Measurements from ENCODE around the gene NEDD4L. TPM values are rescaled to one million over a fixed set of nuclear protein-coding genes. Genes with fewer than 3 reads are reported as not detected.

The NEDD4L gene
- total RNA-seq, 1 experiment from 2014 or later: 39.1 TPM

DNA sequence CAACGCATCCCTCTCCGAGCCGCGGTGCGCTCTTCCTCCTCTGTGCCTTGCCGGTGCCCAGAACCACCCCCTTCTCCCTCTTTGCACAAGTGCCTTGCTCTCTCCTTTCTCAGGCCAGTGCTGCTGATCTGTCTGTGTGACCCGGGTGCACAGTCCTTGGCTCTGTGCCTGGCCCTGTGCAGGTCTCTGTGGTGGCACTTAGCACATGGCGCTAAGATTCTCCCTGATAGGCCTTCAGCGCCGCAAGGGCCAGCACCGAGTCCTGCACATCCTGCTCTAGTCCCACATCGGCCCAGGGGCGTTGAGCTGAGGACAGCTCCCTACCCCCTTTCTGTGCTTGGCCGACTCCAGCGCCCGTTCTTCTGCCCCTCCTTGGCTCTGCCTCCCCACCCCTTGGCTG is 136.1 kb downstream of the NEDD4L start:
- no peak for DNase-seq (ENCODE audit: low read depth)
- in situ Hi-C loops (cut with HindIII; ENCODE audit: low pct_unique_long_range_greater_than_20kb, low sequenced_read_pairs): no loop called here

GRCh38 chr18:58180738-58181353 is 136.8 kb downstream of the NEDD4L start:
- in situ Hi-C loops (cut with HindIII; ENCODE audit: low pct_unique_long_range_greater_than_20kb, low sequenced_read_pairs): no loop called here
- peak; percentile 46 for DNase-seq (ENCODE audit: low read depth)

DNA sequence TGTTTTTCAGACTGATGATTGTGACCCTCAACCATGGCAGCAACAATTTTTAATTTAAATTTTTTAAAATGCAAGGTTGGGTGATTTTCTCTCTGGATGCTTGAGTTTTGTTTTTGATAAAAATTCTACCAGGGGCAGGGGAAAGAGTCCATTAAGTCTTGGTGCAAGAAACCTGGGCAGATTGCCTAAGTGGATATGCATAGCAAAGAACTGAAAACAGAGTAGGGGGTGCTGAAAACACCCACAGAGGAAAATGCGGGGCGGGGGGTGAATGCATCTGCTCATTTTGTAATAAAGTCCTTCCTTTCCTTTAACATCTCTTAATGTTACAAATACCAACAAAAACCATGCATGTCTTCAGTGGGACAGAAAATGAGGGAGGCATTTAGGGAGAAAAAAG is 138.0 kb downstream of the NEDD4L start:
- in situ Hi-C loops (cut with HindIII; ENCODE audit: low pct_unique_long_range_greater_than_20kb, low sequenced_read_pairs): no loop called here
- DNase-seq (ENCODE audit: low read depth): no peak

- DNase-seq (ENCODE audit: low read depth): no peak
- in situ Hi-C loops (cut with HindIII; ENCODE audit: low pct_unique_long_range_greater_than_20kb, low sequenced_read_pairs): no loop called here
Measured at GRCh38 chr18:58183226-58183625, 139.2 kb downstream of the NEDD4L start.

DNA sequence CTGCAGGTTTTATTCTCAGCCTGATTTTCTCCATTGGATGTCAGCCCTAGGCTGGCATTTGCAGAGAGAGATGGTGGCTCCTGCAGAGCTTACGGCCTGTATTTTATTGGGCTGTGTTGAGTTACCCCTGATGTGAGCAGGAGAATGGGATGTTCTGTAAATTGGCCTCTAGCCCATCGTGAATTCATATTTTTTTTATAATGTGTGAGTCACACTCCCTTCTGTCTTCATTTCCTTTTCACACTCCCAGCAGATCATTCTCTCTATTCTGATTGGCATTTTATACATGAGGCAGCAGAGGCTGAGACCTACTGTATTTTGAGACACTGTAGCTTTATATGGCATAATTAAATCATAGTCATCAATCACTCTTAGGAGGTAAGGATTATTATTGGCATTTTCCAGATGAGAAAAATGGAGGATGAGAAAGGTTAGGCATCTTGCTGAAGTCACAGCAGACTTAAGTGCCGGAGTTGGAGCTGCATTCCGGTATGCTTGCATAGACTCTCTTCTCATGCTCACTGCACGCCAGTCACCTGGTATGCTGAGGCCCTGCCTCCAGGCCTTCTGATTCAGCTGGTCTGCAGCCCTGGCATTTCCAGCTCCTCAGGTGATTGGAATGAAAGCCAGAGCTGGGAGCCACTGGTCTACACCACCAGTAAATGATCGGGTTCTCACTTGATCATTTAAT is 142.4 kb downstream of the NEDD4L start:
- in situ Hi-C loops (cut with HindIII; ENCODE audit: low pct_unique_long_range_greater_than_20kb, low sequenced_read_pairs): no loop called here
- DNase-seq (ENCODE audit: low read depth): peak; percentile 56

GRCh38 chr18:58187674-58188073 is 143.6 kb downstream of the NEDD4L start:
- DNase-seq (ENCODE audit: low read depth): no peak
- in situ Hi-C loops (cut with HindIII; ENCODE audit: low pct_unique_long_range_greater_than_20kb, low sequenced_read_pairs): no loop called here

DNA sequence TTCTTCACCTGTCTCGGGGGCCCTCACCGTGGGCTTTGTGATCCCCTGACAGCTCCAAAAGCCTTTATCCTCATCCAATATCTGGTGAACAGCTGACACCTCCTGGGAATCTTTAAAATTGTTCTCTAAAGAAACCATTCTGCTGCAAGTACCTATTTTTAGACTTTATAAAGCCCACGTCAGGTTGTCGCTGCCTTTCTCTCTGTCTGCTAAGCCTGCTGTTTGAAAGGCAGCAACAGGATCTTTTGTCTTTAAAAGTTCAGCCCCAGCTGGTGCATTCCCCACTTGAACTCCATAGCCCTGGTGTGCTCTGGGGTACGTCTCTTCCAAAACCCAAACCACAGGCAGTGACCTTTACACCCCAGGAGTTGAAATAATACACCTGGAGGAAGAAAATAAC is 145.0 kb downstream of the NEDD4L start:
- no peak for DNase-seq (ENCODE audit: low read depth)
- in situ Hi-C loops (cut with HindIII; ENCODE audit: low pct_unique_long_range_greater_than_20kb, low sequenced_read_pairs): no loop called here

DNA sequence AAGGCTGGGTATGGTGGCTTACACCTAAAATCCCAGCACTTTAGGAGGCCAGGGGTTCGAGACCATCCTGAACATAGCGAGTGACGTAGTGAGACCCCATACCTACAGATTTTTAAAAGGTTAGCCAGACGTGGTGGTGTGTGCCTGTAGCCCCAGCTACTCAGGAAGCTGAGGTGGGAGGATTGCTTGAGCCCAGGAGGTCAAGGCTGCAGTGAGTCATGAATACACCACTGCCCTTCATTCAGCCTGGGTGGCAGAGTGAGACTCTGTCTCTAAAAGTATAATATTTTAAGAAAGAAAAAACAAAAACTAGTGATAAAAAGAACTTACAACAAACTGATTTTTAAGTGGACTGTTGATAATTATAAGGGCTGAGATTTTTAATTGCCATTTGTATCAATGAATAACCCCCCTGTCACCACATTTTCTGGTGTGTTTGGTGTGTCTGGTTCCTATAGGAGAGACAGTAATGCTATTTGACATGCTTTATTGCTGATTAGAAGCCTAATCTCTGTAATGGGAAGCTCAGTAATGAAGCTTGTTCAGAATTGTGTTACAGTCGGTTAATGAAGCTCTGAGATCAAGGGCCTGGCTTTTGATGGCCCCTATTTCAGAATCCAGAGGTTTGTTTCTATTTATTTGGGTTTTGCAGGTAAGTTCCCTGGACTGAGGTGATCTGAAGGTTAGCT is 147.0 kb downstream of the NEDD4L start:
- DNase-seq (ENCODE audit: low read depth): no peak
- in situ Hi-C loops (cut with HindIII; ENCODE audit: low pct_unique_long_range_greater_than_20kb, low sequenced_read_pairs): no loop called here

DNA sequence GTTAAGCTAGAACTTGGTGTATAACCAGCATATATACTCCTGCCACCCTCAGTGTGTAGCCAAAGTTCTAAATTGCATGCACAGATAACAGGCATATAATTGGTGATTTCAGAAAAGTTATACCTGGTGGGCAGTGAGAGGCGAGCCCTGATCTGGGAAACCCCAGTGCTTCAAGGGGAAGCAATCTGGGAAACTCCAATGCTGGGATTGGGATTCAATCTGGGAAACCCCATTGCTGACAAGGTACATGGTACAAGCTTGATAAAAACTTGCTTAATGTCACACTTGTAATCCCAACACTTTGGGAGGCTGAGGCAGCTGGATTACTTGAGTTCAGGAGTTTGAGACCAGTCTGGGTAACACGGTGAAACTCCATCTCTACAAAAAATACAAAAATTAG is 147.6 kb downstream of the NEDD4L start:
- in situ Hi-C loops (cut with HindIII; ENCODE audit: low pct_unique_long_range_greater_than_20kb, low sequenced_read_pairs): no loop called here
- no peak for DNase-seq (ENCODE audit: low read depth)

- in situ Hi-C loops (cut with HindIII; ENCODE audit: low pct_unique_long_range_greater_than_20kb, low sequenced_read_pairs): no loop called here
- DNase-seq (ENCODE audit: low read depth): no peak
Measured at GRCh38 chr18:58192519-58192918, 148.5 kb downstream of the NEDD4L start.

- in situ Hi-C loops (cut with HindIII; ENCODE audit: low pct_unique_long_range_greater_than_20kb, low sequenced_read_pairs): no loop called here
- no peak for DNase-seq (ENCODE audit: low read depth)
Measured at GRCh38 chr18:58194028-58194427, 150.0 kb downstream of the NEDD4L start.

GRCh38 chr18:58195278-58195765 is 151.3 kb downstream of the NEDD4L start:
- in situ Hi-C loops (cut with HindIII; ENCODE audit: low pct_unique_long_range_greater_than_20kb, low sequenced_read_pairs): no loop called here

GRCh38 chr18:58196164-58196563 is 152.1 kb downstream of the NEDD4L start:
- in situ Hi-C loops (cut with HindIII; ENCODE audit: low pct_unique_long_range_greater_than_20kb, low sequenced_read_pairs): no loop called here
- DNase-seq (ENCODE audit: low read depth): no peak

More at GRCh38 chr18:58195278-58195765, 151.3 kb downstream of the NEDD4L start:
- DNase-seq (ENCODE audit: low read depth): no peak

DNA sequence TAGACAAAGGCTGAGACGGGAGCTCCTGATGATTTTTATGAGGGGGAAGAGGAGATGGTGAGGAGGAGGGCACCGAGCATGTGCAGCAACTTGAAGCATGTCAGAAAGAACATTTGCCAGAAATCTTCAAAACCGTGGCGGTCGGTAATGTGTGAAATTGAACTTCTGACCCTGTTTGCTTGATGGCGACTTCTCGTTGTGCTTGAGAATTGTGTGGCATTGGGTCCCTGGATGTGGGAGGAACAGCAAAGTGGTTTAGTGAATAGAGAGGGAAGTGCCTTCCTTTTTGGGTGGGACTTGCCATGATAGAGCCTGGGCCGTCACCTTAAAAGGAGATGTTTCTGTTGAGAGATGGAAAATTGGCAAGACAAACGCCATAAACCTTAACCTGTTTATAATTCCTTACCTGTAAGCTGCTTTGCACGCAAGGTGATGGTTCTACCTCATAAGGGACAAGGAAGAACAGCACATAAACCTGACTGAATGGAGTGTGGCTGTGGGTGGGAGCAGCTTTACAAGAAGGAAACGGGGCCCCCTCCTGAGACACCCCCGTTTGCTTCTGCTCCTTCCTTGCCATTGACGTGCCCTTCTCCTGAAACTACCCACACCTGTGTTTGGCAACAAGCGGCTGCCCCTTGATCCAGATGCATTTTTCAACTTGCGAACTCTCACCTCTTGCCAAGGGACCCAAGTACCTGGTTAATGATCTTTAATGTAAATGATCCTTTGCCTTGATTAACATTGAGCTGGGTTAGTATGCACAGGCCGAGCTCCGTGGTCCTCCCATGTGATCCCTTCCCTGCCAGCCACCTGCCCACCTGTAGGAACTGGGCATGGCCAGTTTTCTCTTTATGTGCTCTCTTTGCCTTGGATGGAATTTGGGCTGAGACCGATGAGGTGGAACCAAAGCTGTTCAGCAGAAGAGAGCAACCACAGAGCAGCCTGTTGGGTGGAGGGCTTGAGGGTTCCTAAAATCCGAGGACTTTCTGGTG is 153.2 kb downstream of the NEDD4L start:
- DNase-seq (ENCODE audit: low read depth): no peak
- in situ Hi-C loops (cut with HindIII; ENCODE audit: low pct_unique_long_range_greater_than_20kb, low sequenced_read_pairs): no loop called here

GRCh38 chr18:58201268-58201667 is 157.2 kb downstream of the NEDD4L start:
- no peak for DNase-seq (ENCODE audit: low read depth)
- in situ Hi-C loops (cut with HindIII; ENCODE audit: low pct_unique_long_range_greater_than_20kb, low sequenced_read_pairs): no loop called here

GRCh38 chr18:58201733-58202730 is 158.0 kb downstream of the NEDD4L start:
- in situ Hi-C loops (cut with HindIII; ENCODE audit: low pct_unique_long_range_greater_than_20kb, low sequenced_read_pairs): no loop called here
- peak; percentile 35 for DNase-seq (ENCODE audit: low read depth)

GRCh38 chr18:58204776-58205442 is 160.9 kb downstream of the NEDD4L start:
- in situ Hi-C loops (cut with HindIII; ENCODE audit: low pct_unique_long_range_greater_than_20kb, low sequenced_read_pairs): no loop called here
- DNase-seq (ENCODE audit: low read depth): no peak

Measured in Caki2 (cell line).